Caco-2 (cell line): ENCODE results near the gene CDKAL1. TPM values are rescaled to one million over a fixed set of nuclear protein-coding genes. Genes with fewer than 3 reads are reported as not detected.

Experiments used
- BruUV-seq: library from RNA; stranded (reverse); fragments of 400-500 nt; replicated peaks from 2 replicates; lab custom pipeline; 2021; lab: Mats Ljungman, UMichigan
- CTCF ChIA-PET: fragments of 300-600 bp; sonication (Branson Sonifier 250); formaldehyde crosslinking; loops from one replicate; lab custom pipeline; 2022; ENCODE audit warnings: antibody characterized with exemption; lab: Charles Lee
- POLR2A ChIA-PET: fragments of 300-600 bp; sonication (Branson Sonifier 250); formaldehyde crosslinking; loops from one replicate; lab custom pipeline; 2022; ENCODE audit warnings: antibody characterized with exemption; lab: Charles Lee
- DNase-seq, 2 experiments: peaks; one replicate each; pipeline versions ENCODE4 v3.0.0 to v3.0.0-alpha.2; 2020 to 2022
- H3K27me3 ChIP-seq: replicated peaks from 2 replicates; pipeline ENCODE4 v1.6.0; 2011; ENCODE audit warnings: low read length; ENCODE audit not compliant: control insufficient read depth, insufficient read depth
- H3K36me3 ChIP-seq: 2 replicates; pipeline ENCODE4 v1.5.1; 2011; ENCODE audit warnings: low read length; ENCODE audit not compliant: control insufficient read depth, insufficient read depth
- H3K4me1 ChIP-seq: fragments of 250-450 bp; sonication (Bioruptor Pico); 2 replicates; pipeline ENCODE4 v1.5.1; 2020; ENCODE audit warnings: mild to moderate bottlenecking
- H3K4me3 ChIP-seq: 2 replicates; pipeline ENCODE4 v1.5.1; 2011; ENCODE audit warnings: low read depth, mild to moderate bottlenecking, control low read depth, low read length
- H3K9me3 ChIP-seq: fragments of 250-450 bp; sonication (Bioruptor Pico); 2 replicates; pipeline ENCODE4 v1.5.1; 2020; ENCODE audit warnings: mild to moderate bottlenecking, moderate library complexity
- H3K27ac Mint-ChIP-seq: one replicate; pipeline ENCODE4 v1.8.0; 2022; ENCODE audit warnings: mixed read lengths; ENCODE audit not compliant: unreplicated experiment
- H3K27me3 Mint-ChIP-seq: one replicate; pipeline ENCODE4 v1.8.0; 2022; ENCODE audit warnings: mixed read lengths; ENCODE audit not compliant: insufficient read depth, unreplicated experiment
- H3K36me3 Mint-ChIP-seq: one replicate; pipeline ENCODE4 v1.8.0; 2022; ENCODE audit warnings: mild to moderate bottlenecking, mixed read lengths; ENCODE audit not compliant: insufficient read depth, unreplicated experiment
- H3K4me1 Mint-ChIP-seq: one replicate; pipeline ENCODE4 v1.8.0; 2022; ENCODE audit warnings: low read depth, mixed read lengths; ENCODE audit not compliant: unreplicated experiment
- H3K4me3 Mint-ChIP-seq: one replicate; pipeline ENCODE4 v1.8.0; 2022; ENCODE audit warnings: mild to moderate bottlenecking, moderate library complexity, mixed read lengths; ENCODE audit not compliant: unreplicated experiment
- H3K9me3 Mint-ChIP-seq: one replicate; pipeline ENCODE4 v1.8.0; 2022; ENCODE audit warnings: mixed read lengths; ENCODE audit not compliant: unreplicated experiment
- intact Hi-C: fragments of 100-400 bp; cut with micrococcal nuclease; formaldehyde crosslinking; loops from one replicate; pipeline ENCODE4 v1.10.0; 2022; ENCODE audit not compliant: unreplicated experiment
- total RNA-seq: library from RNA; stranded (reverse); gene quantifications from 2 replicates; pipeline ENCODE4 v1.2.3, GENCODE V29; 2022
- TF ChIP-seq, protein P1 (sequence below), 2 experiments: fragments of 200-600 bp in 1 of 2; IDR thresholded peaks; 1 replicate in 1 of 2; 2 replicates in 1 of 2; pipeline versions ENCODE4 v1.5.1 to v1.8.0; 2011 to 2022; ENCODE audit warnings: antibody characterized with exemption in 1 of 2, control low read depth in 1 of 2, inconsistent platforms in 1 of 2, low read depth in 1 of 2, low read length in 1 of 2, mild to moderate bottlenecking in 1 of 2, moderate library complexity in 1 of 2; ENCODE audit not compliant: insufficient read depth in 1 of 2, severe bottlenecking in 1 of 2, unreplicated experiment in 1 of 2

The CDKAL1 gene
- total RNA-seq, 1 experiment from 2014 or later: 18.7 TPM

DNA sequence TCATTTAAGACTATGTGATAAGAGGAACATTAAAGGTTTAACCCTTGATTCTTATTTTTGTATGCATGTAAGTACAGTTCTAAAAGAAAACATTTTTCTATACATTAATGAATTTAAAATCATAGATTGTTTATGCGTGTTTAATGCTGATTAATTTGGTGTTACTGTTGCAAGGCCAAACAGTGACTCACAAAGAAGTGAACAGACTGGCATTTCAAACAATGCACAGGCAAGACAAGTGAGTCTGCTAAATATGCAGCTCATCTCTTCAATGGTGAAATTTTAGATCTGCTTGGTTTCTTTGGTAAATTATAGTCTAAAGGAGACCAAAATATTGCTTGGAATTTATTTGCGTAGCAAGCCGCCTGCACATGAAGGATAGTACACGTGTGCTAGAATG is 641.9 kb downstream of the CDKAL1 start:
- no peaks in the 10 kb centered on the region for H3K27me3 Mint-ChIP-seq
- H3K4me1 ChIP-seq: no peaks in the 10 kb centered on the region
- ChIA-PET POLR2A (no interaction called here), CTCF (no interaction called here)
- no peaks in the 10 kb centered on the region for H3K27me3 ChIP-seq
- no peaks in the 10 kb centered on the region for H3K9me3 ChIP-seq
- H3K9me3 Mint-ChIP-seq: no peaks in the 10 kb centered on the region
- H3K4me1 Mint-ChIP-seq: no peaks in the 10 kb centered on the region
- no peak overlapping the region for H3K4me3 ChIP-seq
- DNase-seq: no peak
- no TSS peak for BruUV-seq
- no peaks in the 10 kb centered on the region for H3K36me3 Mint-ChIP-seq
- intact Hi-C loops: no loop called here
- H3K27ac Mint-ChIP-seq: no peak overlapping the region
- H3K4me3 Mint-ChIP-seq: no peak overlapping the region
- H3K36me3 ChIP-seq: no peaks in the 10 kb centered on the region
- TF ChIP-seq, protein P1, sequence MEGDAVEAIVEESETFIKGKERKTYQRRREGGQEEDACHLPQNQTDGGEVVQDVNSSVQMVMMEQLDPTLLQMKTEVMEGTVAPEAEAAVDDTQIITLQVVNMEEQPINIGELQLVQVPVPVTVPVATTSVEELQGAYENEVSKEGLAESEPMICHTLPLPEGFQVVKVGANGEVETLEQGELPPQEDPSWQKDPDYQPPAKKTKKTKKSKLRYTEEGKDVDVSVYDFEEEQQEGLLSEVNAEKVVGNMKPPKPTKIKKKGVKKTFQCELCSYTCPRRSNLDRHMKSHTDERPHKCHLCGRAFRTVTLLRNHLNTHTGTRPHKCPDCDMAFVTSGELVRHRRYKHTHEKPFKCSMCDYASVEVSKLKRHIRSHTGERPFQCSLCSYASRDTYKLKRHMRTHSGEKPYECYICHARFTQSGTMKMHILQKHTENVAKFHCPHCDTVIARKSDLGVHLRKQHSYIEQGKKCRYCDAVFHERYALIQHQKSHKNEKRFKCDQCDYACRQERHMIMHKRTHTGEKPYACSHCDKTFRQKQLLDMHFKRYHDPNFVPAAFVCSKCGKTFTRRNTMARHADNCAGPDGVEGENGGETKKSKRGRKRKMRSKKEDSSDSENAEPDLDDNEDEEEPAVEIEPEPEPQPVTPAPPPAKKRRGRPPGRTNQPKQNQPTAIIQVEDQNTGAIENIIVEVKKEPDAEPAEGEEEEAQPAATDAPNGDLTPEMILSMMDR (IDR thresholded peaks at IDR 0.05; ENCODE audit: insufficient read depth in 1 of 2, low read depth in 1 of 2, low read length in 1 of 2, severe bottlenecking in 1 of 2, unreplicated experiment in 1 of 2): no peak

DNA sequence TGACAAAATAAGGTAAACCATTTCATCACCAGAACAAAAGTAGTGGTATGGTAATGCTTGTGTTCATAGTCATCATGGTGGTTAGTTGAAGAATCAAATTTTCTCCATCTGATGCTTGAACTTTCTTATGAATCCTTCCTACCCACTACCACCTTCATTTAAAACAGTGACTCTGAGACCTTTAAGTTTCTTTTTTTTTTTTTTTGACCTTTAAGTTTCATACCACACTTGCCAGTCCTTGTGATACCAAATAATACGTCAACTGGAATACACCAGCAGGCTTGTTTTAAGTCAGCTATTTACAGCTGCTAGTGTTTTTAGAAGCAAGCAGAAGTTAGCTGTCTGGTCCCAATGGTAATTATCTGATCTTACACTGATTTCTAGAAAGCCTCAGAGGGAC is 645.9 kb downstream of the CDKAL1 start:
- Histone ChIP-seq H3K4me3 (no peak overlapping the region), H3K27me3 (no peaks in the 10 kb centered on the region), H3K36me3 (no peaks in the 10 kb centered on the region), H3K9me3 (no peaks in the 10 kb centered on the region), H3K4me1 (no peaks in the 10 kb centered on the region)
- no peaks in the 10 kb centered on the region for H3K9me3 Mint-ChIP-seq
- no TSS peak for BruUV-seq
- H3K27ac Mint-ChIP-seq: no peak overlapping the region
- no peaks in the 10 kb centered on the region for H3K27me3 Mint-ChIP-seq
- no peak overlapping the region for H3K4me3 Mint-ChIP-seq
- ChIA-PET POLR2A (interaction anchor here (0.5 kb wide), 1 partner anchor 51 kb away, joined by 10 read pairs; no protein-coding TSS in a partner anchor), CTCF (no interaction called here)
- no peaks in the 10 kb centered on the region for H3K36me3 Mint-ChIP-seq
- TF ChIP-seq, protein P1 (IDR thresholded peaks at IDR 0.05; ENCODE audit: insufficient read depth in 1 of 2, low read depth in 1 of 2, low read length in 1 of 2, severe bottlenecking in 1 of 2, unreplicated experiment in 1 of 2): no peak
- H3K4me1 Mint-ChIP-seq: no peaks in the 10 kb centered on the region
- DNase-seq: no peak
- intact Hi-C loops: no loop called here

DNA sequence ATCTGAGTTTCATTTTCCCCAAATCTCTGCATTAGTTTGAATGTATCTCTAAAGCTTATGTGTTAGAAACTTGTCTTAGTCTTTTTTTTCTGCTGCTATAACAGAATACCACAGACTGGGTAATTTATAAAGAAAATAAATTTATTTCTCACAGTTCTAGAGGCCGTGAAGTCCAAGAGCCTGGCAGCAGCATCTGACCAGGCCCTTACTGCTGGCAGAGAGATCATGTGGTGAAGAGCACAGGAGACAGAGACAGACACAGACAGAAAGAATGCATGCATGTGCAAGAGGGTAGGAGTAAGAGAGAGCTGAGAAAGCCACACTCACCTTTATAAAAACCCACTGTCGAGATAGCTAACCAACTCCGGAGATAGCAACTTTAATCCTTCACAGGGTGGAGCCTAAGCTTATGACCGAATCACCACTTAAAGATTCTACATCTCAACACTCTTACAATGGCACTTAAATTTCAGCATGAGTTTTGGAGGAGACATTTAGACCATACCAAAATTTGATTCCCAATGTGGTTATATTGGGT is 646.6 kb downstream of the CDKAL1 start:
- Mint-ChIP-seq H3K4me1 (no peaks in the 10 kb centered on the region), H3K27ac (no peak overlapping the region), H3K4me3 (no peak overlapping the region), H3K36me3 (no peaks in the 10 kb centered on the region), H3K9me3 (no peaks in the 10 kb centered on the region), H3K27me3 (no peaks in the 10 kb centered on the region)
- Histone ChIP-seq H3K36me3 (no peaks in the 10 kb centered on the region), H3K4me3 (no peak overlapping the region), H3K27me3 (no peaks in the 10 kb centered on the region), H3K4me1 (no peaks in the 10 kb centered on the region), H3K9me3 (no peaks in the 10 kb centered on the region)
- ChIA-PET POLR2A (no interaction called here), CTCF (no interaction called here)
- TF ChIP-seq, protein P1 (IDR thresholded peaks at IDR 0.05; ENCODE audit: insufficient read depth in 1 of 2, low read depth in 1 of 2, low read length in 1 of 2, severe bottlenecking in 1 of 2, unreplicated experiment in 1 of 2): no peak
- DNase-seq: no peak
- no TSS peak for BruUV-seq
- intact Hi-C loops: no loop called here
